Measurements from ENCODE around the gene SERGEF.

Gene SERGEF

DNA sequence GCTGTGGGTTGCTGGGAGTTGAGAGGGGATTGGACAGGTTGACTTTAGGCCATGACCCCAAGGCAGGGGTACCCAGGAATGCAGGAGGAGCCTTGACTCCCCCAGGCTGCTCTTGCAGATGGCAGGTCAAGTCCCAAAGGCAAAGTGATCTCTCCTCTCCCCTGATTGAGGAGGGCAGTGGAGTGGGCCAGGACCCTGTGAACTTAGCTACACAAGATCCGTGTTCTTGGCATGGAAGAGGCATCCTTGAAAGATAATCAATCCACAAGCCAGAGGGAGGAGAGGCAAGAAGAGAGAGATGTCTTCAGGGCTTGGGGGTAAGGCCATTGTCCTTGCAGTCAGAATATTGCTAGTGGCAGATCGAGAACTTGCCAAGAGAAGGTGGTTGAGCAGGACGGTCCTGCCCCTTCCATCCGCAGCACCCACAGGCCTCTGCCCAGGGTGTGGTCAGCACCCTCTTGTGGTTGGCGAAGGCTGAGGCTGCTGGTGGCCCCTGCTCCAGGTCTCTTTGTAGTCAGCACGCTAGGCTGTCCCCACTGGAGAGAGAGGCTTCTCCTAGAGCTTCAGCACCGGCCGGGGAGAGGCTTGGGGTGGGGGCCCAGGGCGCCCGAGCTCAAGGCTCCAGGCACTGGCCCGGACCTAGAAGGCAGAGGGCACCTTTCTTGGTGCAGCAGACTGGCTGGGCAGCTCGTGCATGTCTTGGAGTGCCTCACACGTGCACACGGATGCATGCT is 232.8 kb downstream of the SERGEF start:
- TF ChIP-seq YY1 (IDR thresholded peaks at IDR 0.05; ENCODE audit: insufficient read depth, insufficient read length) (no peak), SUZ12 (IDR thresholded peaks at IDR 0.05; ENCODE audit: extremely low read depth, insufficient read depth, insufficient read length) (no peak), ZNF274 (IDR thresholded peaks at IDR 0.05; ENCODE audit: low read depth, low read length) (no peak)
- no peaks in the 10 kb centered on the region for H3K4me1 ChIP-seq (ENCODE audit: insufficient read depth, insufficient read length)
- H3K9ac ChIP-seq (ENCODE audit: insufficient read length, low read depth), result no peak overlapping the region
- no peaks in the 10 kb centered on the region for H3K9me3 ChIP-seq (ENCODE audit: insufficient read depth, low read length)
- DNase-seq (ENCODE audit: low read depth, low spot score), result no peak
- H3K4me3 ChIP-seq (ENCODE audit: insufficient read length, low read depth), result no peak overlapping the region
- no peaks in the 10 kb centered on the region for H3K36me3 ChIP-seq (ENCODE audit: insufficient read depth, insufficient read length, low read length)
- no peaks in the 10 kb centered on the region for H3K27me3 ChIP-seq (ENCODE audit: insufficient read depth, insufficient read length)

DNA sequence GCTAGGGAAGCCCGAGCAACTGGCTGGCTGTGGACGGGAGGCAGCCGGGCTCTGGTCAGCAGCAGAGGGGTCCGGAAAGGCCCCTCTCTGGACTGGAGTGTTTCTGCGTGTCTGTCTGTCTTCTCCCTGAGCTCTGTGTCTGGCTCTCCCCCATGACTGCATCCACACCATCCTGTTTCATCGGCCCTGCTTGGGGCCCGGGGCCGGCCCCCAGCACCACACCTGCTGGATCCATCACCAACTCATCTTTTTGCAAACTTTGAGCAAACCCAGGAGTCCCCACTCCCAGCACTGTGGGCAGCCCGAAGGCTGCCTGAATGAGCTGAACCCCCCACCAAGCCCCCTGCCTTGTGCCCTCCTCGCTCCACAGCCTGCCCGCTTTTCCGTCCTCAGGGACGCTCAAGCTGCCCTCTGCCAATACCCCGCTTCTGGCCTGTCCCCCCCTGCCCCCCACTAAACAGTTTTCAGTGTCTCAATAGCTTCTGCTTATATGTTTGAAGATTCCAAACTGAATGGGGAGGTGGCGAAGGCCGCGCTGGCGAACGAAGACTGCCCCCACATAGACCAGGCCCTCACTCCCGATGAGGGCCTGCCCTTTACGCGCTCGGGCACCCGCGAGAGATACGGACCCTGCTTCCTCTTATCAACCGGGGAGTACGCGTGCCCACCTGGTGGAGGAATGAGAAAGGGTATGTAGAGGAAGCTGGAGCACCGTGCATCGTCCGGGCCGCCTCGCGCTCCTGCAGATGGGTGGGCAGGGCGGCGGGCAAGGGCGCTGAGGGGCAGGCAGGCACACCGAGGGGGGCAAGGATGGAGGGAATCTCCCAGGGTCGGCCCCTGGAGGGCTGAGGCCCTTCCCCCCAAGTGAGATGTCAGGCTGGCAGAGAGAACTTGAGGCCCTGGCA is 233.6 kb downstream of the SERGEF start:
- Histone ChIP-seq H3K36me3 (ENCODE audit: insufficient read depth, insufficient read length, low read length) (no peaks in the 10 kb centered on the region), H3K4me1 (ENCODE audit: insufficient read depth, insufficient read length) (no peaks in the 10 kb centered on the region), H3K27me3 (ENCODE audit: insufficient read depth, insufficient read length) (no peaks in the 10 kb centered on the region), H3K4me3 (ENCODE audit: insufficient read length, low read depth) (no peak overlapping the region), H3K9me3 (ENCODE audit: insufficient read depth, low read length) (no peaks in the 10 kb centered on the region), H3K9ac (ENCODE audit: insufficient read length, low read depth) (no peak overlapping the region)
- no peak for DNase-seq (ENCODE audit: low read depth, low spot score)
- no peak for TF ChIP-seq ZNF274 (IDR thresholded peaks at IDR 0.05; ENCODE audit: low read depth, low read length)
- no peak for TF ChIP-seq SUZ12 (IDR thresholded peaks at IDR 0.05; ENCODE audit: extremely low read depth, insufficient read depth, insufficient read length)
- no peak for TF ChIP-seq YY1 (IDR thresholded peaks at IDR 0.05; ENCODE audit: insufficient read depth, insufficient read length)

DNA sequence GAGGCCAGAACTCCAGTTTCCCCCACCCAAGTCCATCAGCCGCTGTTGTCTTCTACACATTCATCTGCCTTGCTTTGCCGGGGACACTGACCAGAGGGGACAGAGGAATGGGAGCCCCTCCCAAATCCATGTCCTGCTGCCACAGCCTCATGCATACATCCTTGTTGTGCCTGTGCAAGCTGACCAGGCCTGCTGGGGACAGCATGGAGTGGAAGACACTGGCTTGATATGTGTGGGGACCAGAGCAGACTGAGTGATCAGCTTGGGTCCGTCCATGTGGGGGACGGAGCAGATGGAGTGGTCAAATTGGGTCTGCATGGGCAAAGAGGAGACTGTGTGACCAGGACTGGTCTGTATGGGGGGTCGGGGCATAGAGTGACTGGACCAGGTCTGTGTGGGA is 234.5 kb downstream of the SERGEF start:
- Histone ChIP-seq H3K9me3 (ENCODE audit: insufficient read depth, low read length) (no peaks in the 10 kb centered on the region), H3K4me3 (ENCODE audit: insufficient read length, low read depth) (no peak overlapping the region)

DNA sequence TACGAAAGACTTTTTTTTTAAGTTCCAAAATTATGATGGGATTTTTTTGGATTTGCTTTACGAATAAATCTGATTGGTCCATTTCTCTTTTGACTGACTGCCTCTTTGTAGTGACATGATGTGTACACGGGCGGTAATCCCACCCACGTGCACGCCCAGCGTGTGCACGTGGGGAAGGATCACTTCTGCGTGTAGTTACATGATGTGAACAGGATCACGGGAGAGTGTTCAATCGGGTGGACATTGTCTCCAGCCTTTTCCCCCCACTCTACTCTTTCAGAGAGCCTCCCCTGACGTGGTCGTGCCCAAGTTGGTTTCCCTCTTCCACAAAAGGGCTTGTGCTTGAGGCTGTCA is 235.1 kb downstream of the SERGEF start:
- Histone ChIP-seq H3K36me3 (ENCODE audit: insufficient read depth, insufficient read length, low read length) (no peaks in the 10 kb centered on the region), H3K9ac (ENCODE audit: insufficient read length, low read depth) (no peak overlapping the region), H3K4me1 (ENCODE audit: insufficient read depth, insufficient read length) (no peaks in the 10 kb centered on the region), H3K4me3 (ENCODE audit: insufficient read length, low read depth) (no peak overlapping the region), H3K9me3 (ENCODE audit: insufficient read depth, low read length) (no peaks in the 10 kb centered on the region), H3K27me3 (ENCODE audit: insufficient read depth, insufficient read length) (no peaks in the 10 kb centered on the region)
- no peak for DNase-seq (ENCODE audit: low read depth, low spot score)
- TF ChIP-seq SUZ12 (IDR thresholded peaks at IDR 0.05; ENCODE audit: extremely low read depth, insufficient read depth, insufficient read length) (no peak), ZNF274 (IDR thresholded peaks at IDR 0.05; ENCODE audit: low read depth, low read length) (no peak), YY1 (IDR thresholded peaks at IDR 0.05; ENCODE audit: insufficient read depth, insufficient read length) (no peak)

More for the DNA sequence above, 234.5 kb downstream of the SERGEF start:
- TF ChIP-seq ZNF274 (IDR thresholded peaks at IDR 0.05; ENCODE audit: low read depth, low read length) (no peak), SUZ12 (IDR thresholded peaks at IDR 0.05; ENCODE audit: extremely low read depth, insufficient read depth, insufficient read length) (no peak), YY1 (IDR thresholded peaks at IDR 0.05; ENCODE audit: insufficient read depth, insufficient read length) (no peak)
- no peak overlapping the region for H3K9ac ChIP-seq (ENCODE audit: insufficient read length, low read depth)
- H3K4me1 ChIP-seq (ENCODE audit: insufficient read depth, insufficient read length), result no peaks in the 10 kb centered on the region
- H3K27me3 ChIP-seq (ENCODE audit: insufficient read depth, insufficient read length), result no peaks in the 10 kb centered on the region
- DNase-seq (ENCODE audit: low read depth, low spot score), result no peak
- H3K36me3 ChIP-seq (ENCODE audit: insufficient read depth, insufficient read length, low read length), result no peaks in the 10 kb centered on the region

DNA sequence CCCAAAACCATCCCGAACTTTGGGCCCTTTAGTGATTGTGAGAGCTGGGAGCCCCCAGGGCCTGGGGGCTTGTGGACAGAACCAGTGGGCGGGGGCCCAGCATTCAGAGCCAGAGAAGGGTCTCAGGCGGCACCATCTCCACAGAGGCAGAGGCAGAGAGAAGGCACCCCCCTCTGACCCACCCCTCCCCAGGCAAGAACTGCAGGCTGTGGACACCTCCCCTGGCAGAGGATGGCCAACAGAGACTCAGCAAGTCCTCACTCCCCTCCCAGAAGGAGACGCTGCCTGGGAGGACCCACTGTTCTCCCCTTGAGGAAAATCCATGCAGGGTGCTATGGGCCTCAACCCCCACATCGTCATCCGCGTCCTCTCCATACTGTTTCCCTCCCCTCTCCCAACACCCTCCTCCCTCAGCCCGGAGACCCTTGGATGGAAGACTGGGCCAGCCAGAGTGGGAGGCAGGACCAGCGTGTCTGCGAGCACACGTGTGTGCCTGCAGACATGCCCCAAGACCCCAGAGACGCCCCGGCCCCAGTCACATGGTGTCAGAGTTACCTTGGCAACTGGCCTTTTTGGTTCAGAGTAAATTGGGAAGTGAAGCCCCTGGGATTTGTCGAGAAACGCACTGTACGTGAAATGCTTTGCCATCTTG is 235.6 kb downstream of the SERGEF start:
- DNase-seq (ENCODE audit: low read depth, low spot score), result no peak
- Histone ChIP-seq H3K4me3 (ENCODE audit: insufficient read length, low read depth) (no peak overlapping the region), H3K9me3 (ENCODE audit: insufficient read depth, low read length) (no peaks in the 10 kb centered on the region), H3K27me3 (ENCODE audit: insufficient read depth, insufficient read length) (no peaks in the 10 kb centered on the region), H3K9ac (ENCODE audit: insufficient read length, low read depth) (no peak overlapping the region), H3K36me3 (ENCODE audit: insufficient read depth, insufficient read length, low read length) (no peaks in the 10 kb centered on the region), H3K4me1 (ENCODE audit: insufficient read depth, insufficient read length) (no peaks in the 10 kb centered on the region)
- TF ChIP-seq SUZ12 (IDR thresholded peaks at IDR 0.05; ENCODE audit: extremely low read depth, insufficient read depth, insufficient read length) (no peak), YY1 (IDR thresholded peaks at IDR 0.05; ENCODE audit: insufficient read depth, insufficient read length) (no peak), ZNF274 (IDR thresholded peaks at IDR 0.05; ENCODE audit: low read depth, low read length) (no peak)

DNA sequence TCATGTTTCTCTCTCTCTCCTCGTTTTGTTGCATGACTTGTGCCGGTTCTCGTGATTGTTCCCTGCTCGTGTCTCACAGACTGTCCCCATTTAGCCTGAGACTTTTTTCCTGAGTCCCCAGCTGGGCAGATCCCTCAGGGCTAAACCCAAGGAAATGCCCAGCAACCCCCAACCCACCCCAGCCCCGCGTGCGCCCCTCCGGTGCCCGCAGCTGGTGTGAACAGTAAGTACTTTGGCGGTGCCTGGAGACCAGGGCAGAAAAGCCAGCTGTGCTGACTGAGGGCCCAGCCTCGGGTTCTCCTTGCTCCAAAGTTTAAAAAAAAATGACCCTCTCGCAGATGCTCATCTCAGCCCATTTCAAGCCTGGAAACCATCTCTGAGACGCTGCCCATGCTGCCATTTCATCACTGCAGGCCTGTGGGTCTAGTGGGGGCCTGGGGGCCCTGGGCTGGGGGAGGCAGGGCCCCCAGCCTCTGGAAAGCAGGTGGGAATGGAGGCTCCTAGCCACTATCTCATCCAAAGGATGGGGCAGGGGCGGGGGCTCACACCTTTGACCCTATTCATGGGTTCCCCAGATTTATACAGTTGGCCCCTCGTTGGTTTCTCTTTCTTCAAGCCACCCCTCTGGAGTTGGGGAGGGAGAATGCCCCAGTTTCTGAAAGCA is 236.5 kb downstream of the SERGEF start:
- H3K27me3 ChIP-seq (ENCODE audit: insufficient read depth, insufficient read length), result no peaks in the 10 kb centered on the region
- H3K9ac ChIP-seq (ENCODE audit: insufficient read length, low read depth), result no peak overlapping the region
- DNase-seq (ENCODE audit: low read depth, low spot score), result no peak
- H3K4me1 ChIP-seq (ENCODE audit: insufficient read depth, insufficient read length), result no peaks in the 10 kb centered on the region
- no peaks in the 10 kb centered on the region for H3K9me3 ChIP-seq (ENCODE audit: insufficient read depth, low read length)
- no peak overlapping the region for H3K4me3 ChIP-seq (ENCODE audit: insufficient read length, low read depth)
- TF ChIP-seq ZNF274 (IDR thresholded peaks at IDR 0.05; ENCODE audit: low read depth, low read length) (no peak), YY1 (IDR thresholded peaks at IDR 0.05; ENCODE audit: insufficient read depth, insufficient read length) (no peak)
- no peaks in the 10 kb centered on the region for H3K36me3 ChIP-seq (ENCODE audit: insufficient read depth, insufficient read length, low read length)

Measured in NT2/D1 (cell line).